ENCODE measurements around the gene PPP1R3G. TPM values are rescaled to one million over a fixed set of nuclear protein-coding genes. Genes with fewer than 3 reads are reported as not detected.

Gene PPP1R3G
- total and polyA plus RNA-seq, 2 of the 13 experiments (the other 11 are each of a cell fraction or from before 2014, with no cell fraction given) = 1.2 to 1.3 TPM

DNA sequence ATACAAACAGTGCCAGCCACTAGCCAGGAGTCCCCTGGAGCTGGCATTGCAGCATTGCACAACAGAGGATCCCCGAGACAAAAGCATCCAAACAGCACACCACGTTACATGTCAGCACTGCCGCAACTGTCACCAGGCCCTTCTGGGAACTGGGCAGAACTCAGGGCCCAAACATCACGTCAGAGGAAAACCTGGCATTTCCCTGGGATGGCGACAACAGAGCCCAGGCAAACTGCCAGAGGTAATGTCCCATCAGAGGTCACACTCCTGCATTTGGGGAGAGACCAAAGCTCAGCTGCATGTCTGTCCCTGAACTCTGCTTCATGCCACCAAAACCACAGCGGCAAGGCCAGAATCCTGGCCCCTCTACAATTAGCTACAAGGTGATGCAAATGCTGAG is 36.3 kb downstream of the PPP1R3G start (continued):
- TF ChIP-seq, protein P1, sequence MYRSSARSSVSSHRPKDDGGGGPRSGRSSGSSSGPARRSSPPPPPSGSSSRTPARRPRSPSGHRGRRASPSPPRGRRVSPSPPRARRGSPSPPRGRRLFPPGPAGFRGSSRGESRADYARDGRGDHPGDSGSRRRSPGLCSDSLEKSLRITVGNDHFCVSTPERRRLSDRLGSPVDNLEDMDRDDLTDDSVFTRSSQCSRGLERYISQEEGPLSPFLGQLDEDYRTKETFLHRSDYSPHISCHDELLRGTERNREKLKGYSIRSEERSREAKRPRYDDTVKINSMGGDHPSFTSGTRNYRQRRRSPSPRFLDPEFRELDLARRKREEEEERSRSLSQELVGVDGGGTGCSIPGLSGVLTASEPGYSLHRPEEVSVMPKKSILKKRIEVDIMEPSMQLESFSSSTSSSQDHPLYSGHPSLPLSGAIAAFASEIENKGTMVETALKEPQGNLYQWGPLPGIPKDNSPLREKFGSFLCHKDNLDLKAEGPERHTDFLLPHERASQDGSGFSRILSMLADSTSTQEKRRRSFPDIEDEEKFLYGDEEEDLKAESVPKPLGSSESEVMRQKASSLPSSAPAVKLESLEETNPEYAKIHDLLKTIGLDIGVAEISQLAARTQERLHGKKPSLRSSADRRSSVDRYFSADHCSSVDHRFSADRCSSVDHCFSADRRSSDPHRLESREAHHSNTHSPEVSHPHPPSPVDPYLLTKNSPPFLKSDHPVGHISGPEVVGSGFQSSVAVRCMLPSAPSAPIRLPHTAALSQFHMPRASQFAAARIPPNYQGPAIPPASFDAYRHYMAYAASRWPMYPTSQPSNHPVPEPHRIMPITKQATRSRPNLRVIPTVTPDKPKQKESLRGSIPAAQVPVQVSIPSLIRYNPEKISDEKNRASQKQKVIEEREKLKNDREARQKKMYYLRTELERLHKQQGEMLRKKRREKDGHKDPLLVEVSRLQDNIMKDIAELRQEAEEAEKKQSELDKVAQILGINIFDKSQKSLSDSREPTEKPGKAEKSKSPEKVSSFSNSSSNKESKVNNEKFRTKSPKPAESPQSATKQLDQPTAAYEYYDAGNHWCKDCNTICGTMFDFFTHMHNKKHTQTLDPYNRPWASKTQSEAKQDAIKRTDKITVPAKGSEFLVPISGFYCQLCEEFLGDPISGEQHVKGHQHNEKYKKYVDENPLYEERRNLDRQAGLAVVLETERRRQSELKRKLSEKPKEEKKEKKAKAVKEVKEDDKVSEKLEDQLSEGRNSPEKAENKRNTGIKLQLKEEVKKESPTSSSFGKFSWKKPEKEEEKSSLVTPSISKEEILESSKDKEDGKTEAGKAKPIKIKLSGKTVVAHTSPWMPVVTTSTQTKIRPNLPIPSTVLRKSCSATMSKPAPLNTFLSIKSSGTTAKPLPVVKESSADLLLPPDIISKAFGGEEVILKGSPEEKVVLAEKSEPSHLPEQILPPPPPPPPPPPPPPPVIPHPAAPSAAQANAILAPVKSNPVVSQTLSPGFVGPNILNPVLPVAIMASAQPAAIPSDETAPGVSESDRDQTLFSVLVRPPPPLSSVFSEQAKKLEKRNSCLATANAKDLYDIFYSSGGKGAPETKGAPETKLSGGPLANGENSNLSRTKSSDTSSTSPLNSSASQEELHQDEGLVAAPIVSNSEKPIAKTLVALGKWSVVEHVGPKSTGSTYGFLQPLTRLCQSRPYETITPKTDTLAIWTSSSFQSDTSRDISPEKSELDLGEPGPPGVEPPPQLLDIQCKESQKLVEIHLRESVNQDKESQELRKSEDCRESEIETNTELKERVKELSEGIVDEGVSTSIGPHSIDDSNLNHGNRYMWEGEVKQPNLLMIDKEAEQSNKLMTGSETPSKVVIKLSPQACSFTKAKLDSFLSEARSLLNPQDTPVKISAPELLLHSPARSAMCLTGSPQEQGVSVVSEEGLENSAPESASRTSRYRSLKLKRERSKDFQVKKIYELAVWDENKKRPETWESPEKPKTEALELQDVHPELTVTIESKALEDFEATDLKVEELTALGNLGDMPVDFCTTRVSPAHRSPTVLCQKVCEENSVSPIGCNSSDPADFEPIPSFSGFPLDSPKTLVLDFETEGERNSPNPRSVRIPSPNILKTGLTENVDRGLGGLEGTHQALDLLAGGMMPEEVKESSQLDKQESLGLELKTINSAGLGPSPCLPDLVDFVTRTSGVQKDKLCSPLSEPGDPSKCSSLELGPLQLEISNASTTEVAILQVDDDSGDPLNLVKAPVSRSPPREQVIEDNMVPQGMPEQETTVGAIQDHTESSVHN (CRISPR knock-in tag; IDR thresholded peaks at IDR 0.05) = no peak
- TF ChIP-seq, protein P2, sequence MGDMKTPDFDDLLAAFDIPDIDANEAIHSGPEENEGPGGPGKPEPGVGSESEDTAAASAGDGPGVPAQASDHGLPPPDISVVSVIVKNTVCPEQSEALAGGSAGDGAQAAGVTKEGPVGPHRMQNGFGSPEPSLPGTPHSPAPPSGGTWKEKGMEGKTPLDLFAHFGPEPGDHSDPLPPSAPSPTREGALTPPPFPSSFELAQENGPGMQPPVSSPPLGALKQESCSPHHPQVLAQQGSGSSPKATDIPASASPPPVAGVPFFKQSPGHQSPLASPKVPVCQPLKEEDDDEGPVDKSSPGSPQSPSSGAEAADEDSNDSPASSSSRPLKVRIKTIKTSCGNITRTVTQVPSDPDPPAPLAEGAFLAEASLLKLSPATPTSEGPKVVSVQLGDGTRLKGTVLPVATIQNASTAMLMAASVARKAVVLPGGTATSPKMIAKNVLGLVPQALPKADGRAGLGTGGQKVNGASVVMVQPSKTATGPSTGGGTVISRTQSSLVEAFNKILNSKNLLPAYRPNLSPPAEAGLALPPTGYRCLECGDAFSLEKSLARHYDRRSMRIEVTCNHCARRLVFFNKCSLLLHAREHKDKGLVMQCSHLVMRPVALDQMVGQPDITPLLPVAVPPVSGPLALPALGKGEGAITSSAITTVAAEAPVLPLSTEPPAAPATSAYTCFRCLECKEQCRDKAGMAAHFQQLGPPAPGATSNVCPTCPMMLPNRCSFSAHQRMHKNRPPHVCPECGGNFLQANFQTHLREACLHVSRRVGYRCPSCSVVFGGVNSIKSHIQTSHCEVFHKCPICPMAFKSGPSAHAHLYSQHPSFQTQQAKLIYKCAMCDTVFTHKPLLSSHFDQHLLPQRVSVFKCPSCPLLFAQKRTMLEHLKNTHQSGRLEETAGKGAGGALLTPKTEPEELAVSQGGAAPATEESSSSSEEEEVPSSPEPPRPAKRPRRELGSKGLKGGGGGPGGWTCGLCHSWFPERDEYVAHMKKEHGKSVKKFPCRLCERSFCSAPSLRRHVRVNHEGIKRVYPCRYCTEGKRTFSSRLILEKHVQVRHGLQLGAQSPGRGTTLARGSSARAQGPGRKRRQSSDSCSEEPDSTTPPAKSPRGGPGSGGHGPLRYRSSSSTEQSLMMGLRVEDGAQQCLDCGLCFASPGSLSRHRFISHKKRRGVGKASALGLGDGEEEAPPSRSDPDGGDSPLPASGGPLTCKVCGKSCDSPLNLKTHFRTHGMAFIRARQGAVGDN (CRISPR knock-in tag; IDR thresholded peaks at IDR 0.05) = peak; percentile 76
- TF ChIP-seq, protein P3, sequence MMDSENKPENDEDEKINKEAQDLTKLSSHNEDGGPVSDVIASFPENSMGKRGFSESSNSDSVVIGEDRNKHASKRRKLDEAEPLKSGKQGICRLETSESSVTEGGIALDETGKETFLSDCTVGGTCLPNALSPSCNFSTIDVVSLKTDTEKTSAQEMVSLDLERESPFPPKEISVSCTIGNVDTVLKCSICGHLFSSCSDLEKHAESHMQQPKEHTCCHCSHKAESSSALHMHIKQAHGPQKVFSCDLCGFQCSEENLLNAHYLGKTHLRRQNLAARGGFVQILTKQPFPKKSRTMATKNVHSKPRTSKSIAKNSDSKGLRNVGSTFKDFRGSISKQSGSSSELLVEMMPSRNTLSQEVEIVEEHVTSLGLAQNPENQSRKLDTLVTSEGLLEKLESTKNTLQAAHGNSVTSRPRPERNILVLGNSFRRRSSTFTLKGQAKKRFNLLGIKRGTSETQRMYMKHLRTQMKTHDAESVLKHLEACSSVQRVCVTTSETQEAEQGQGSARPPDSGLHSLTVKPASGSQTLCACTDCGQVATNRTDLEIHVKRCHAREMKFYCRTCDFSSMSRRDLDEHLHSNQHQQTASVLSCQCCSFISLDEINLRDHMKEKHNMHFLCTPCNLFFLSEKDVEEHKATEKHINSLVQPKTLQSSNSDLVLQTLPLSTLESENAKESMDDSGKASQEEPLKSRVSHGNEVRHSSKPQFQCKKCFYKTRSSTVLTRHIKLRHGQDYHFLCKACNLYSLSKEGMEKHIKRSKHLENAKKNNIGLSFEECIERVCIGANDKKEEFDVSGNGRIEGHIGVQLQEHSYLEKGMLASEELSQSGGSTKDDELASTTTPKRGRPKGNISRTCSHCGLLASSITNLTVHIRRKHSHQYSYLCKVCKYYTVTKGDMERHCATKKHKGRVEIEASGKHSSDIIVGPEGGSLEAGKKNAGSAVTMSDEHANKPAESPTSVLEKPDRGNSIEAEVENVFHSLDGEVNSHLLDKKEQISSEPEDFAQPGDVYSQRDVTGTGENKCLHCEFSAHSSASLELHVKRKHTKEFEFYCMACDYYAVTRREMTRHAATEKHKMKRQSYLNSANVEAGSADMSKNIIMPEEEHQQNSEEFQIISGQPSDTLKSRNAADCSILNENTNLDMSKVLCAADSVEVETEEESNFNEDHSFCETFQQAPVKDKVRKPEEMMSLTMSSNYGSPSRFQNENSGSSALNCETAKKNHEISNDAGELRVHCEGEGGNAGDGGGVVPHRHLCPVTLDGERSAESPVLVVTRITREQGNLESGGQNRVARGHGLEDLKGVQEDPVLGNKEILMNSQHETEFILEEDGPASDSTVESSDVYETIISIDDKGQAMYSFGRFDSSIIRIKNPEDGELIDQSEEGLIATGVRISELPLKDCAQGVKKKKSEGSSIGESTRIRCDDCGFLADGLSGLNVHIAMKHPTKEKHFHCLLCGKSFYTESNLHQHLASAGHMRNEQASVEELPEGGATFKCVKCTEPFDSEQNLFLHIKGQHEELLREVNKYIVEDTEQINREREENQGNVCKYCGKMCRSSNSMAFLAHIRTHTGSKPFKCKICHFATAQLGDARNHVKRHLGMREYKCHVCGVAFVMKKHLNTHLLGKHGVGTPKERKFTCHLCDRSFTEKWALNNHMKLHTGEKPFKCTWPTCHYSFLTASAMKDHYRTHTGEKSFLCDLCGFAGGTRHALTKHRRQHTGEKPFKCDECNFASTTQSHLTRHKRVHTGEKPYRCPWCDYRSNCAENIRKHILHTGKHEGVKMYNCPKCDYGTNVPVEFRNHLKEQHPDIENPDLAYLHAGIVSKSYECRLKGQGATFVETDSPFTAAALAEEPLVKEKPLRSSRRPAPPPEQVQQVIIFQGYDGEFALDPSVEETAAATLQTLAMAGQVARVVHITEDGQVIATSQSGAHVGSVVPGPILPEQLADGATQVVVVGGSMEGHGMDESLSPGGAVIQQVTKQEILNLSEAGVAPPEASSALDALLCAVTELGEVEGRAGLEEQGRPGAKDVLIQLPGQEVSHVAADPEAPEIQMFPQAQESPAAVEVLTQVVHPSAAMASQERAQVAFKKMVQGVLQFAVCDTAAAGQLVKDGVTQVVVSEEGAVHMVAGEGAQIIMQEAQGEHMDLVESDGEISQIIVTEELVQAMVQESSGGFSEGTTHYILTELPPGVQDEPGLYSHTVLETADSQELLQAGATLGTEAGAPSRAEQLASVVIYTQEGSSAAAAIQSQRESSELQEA (CRISPR knock-in tag; IDR thresholded peaks at IDR 0.05; ENCODE audit: not compliant biosample characterization) = no peak
- TF ChIP-seq SNAI1 (CRISPR knock-in tag; IDR thresholded peaks at IDR 0.05; ENCODE audit: borderline replicate concordance) (no peak), IRX3 (CRISPR knock-in tag; IDR thresholded peaks at IDR 0.05; ENCODE audit: borderline replicate concordance, low read depth) (no peak), ZNF775 (CRISPR knock-in tag; IDR thresholded peaks at IDR 0.05; ENCODE audit: borderline replicate concordance) (no peak), KLF13 (CRISPR knock-in tag; IDR thresholded peaks at IDR 0.05) (no peak), HOXA5 (CRISPR knock-in tag; IDR thresholded peaks at IDR 0.05) (no peak)
